ENCODE results near the gene SLC36A4.

The SLC36A4 gene

DNA sequence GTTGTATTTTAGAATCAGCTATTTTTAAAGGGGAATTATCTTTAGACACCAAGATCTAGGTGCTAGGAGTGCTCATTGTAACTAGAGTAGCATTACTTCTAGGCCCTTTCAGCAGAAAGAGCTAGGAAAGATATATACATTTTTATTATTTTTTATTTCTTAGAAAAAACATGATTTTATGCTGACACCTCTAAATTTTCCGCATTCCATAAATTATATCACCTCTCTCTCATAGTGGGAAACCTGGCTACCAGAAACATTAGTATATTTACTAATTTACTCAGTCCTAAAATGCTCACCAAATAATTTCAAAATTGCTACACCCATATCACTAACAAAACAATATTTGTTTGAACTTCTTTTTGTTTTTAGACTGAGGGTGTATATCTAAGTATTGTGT lies 32.1 kb upstream of the SLC36A4 start:
- no peak for DNase-seq (ENCODE audit: low read depth)
- TF ChIP-seq, protein P1, sequence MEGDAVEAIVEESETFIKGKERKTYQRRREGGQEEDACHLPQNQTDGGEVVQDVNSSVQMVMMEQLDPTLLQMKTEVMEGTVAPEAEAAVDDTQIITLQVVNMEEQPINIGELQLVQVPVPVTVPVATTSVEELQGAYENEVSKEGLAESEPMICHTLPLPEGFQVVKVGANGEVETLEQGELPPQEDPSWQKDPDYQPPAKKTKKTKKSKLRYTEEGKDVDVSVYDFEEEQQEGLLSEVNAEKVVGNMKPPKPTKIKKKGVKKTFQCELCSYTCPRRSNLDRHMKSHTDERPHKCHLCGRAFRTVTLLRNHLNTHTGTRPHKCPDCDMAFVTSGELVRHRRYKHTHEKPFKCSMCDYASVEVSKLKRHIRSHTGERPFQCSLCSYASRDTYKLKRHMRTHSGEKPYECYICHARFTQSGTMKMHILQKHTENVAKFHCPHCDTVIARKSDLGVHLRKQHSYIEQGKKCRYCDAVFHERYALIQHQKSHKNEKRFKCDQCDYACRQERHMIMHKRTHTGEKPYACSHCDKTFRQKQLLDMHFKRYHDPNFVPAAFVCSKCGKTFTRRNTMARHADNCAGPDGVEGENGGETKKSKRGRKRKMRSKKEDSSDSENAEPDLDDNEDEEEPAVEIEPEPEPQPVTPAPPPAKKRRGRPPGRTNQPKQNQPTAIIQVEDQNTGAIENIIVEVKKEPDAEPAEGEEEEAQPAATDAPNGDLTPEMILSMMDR (conservative IDR thresholded peaks at IDR 0.05; ENCODE audit: low read depth, low read length): no peak

DNA sequence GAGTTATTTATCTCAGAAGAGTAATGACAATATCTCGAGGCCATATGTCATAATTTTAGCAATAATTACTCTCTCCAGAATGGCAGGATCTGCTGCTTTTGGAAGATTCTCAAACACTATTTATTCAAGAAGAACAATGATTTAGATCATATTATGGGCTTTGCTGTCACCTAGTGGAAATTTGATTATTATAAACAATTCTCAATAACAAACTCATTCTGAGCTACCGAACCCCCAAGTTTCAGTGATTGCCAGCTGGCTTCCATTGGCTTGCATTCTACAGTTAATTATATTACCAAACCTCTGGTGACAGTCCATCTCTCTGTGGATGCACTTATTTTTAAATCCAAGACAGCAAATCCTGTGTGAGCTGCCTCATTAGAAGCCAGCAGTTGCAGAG lies 27.9 kb upstream of the SLC36A4 start:
- peak; percentile 59 for DNase-seq (ENCODE audit: low read depth)
- TF ChIP-seq, protein P1 (conservative IDR thresholded peaks at IDR 0.05; ENCODE audit: low read depth, low read length): peak; percentile 38
- H3K4me3 ChIP-seq (ENCODE audit: low read depth, low read length): no peak overlapping the region

More for the DNA sequence above, 32.1 kb upstream of the SLC36A4 start:
- H3K4me3 ChIP-seq (ENCODE audit: low read depth, low read length): no peak overlapping the region

DNA sequence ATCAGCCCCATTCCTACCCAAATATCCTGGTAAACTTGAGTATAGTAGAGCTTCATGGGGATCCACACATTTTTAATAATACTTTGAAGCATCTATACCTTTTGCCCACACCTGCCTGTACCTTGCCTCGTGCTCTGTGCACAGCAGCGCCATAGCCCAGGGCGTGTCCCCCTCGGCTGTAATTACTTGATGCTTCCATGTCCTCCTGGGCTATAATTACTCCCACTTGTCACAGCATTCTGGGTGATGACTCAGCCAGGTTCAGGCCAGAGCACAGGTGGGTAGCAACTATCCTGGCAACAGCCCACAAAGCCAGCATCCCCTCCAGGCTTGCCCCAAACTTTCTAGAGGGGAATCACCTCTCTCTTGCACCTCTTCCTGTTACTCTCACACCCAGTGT lies 23.7 kb upstream of the SLC36A4 start:
- TF ChIP-seq, protein P1 (conservative IDR thresholded peaks at IDR 0.05; ENCODE audit: low read depth, low read length): no peak
- no peak for DNase-seq (ENCODE audit: low read depth)
- no peak overlapping the region for H3K4me3 ChIP-seq (ENCODE audit: low read depth, low read length)

DNA sequence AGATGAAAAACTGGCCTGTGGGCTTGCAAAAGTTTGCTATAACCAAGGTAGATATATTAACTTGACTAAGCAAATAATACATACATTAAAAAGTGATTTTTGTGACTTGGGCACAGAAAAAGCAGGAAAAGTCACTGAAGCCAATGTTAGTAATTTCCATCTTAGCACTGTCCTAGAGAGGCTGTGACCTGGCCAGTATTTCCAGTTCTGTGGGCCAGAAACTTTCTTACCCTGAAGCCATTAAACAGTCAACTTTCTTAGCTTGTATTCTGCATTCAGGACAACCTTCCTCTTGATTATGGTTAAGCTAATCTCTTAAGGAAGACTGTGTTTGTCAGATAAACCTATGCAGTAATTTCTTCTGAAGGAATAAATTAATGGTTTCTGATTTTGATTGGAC lies 22.3 kb upstream of the SLC36A4 start:
- DNase-seq (ENCODE audit: low read depth): no peak
- no peak overlapping the region for H3K4me3 ChIP-seq (ENCODE audit: low read depth, low read length)
- TF ChIP-seq, protein P1 (conservative IDR thresholded peaks at IDR 0.05; ENCODE audit: low read depth, low read length): no peak

DNA sequence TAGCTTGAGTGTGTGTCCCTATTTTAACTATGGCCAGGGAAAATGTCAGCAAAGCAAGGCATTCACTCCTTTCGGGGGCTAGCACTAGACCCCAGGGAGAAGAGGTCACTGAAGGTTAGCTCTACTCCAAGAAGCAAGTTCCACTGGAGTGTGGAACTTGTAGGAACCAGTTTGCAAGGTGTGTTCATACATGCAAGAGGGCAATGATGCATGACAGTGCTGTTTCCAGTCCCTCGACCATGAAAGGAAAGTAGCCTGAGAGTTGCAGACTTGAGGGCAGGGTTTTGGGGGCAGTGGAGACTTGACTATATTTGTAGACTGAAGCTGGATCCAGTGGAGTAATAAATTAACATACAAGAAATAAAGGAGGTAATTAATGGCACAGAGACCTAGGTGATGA lies 21.6 kb upstream of the SLC36A4 start:
- no peak for DNase-seq (ENCODE audit: low read depth)
- H3K4me3 ChIP-seq (ENCODE audit: low read depth, low read length): no peak overlapping the region
- TF ChIP-seq, protein P1 (conservative IDR thresholded peaks at IDR 0.05; ENCODE audit: low read depth, low read length): no peak

DNA sequence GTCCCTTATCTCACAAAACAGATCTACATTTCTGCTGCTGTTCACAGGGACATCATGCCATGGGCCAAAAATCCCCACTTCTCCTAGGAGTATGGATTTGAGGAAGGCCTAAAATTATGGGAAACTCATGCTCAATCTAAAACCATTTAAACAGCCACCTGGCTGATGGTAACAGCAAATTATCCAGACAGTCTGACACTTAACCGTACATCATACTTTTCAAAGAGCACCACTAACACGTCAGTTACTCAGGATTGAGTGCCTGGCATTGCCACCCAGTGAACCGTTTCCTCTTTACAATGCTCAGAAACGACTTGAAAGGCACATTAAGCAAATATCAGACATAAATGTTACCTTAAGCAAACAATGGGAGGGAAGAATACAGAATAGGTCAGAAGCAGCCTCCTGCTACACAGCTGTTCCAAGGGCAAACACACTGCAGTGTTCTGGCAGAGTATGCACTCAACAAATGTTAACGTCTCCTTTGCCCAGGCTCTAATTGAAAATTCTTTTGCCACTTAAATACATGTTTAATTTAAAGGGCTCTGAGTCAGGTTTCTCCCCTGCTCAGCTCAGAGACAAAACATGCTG lies 18.8 kb upstream of the SLC36A4 start:
- H3K4me3 ChIP-seq (ENCODE audit: low read depth, low read length): no peak overlapping the region
- DNase-seq (ENCODE audit: low read depth): no peak
- TF ChIP-seq, protein P1 (conservative IDR thresholded peaks at IDR 0.05; ENCODE audit: low read depth, low read length): no peak

DNA sequence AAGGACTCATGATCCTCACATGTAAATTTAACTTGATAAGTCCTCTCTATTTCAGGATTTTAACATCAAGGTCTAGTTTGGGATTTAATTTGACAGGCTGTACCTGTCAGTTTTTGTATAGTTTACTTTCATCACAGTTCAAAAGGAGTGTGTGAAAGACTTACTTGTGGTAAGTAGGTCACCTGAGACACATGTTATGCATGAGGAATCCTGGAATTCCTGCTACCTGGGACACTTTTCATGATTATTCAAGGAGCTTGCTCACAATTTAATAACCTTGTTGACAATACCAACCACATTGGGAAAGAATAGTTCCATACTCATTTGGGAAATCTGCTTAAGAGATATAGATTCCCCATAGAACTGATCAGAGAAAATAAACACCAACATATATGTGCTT lies 15.8 kb upstream of the SLC36A4 start:
- no peak for DNase-seq (ENCODE audit: low read depth)
- no peak overlapping the region for H3K4me3 ChIP-seq (ENCODE audit: low read depth, low read length)
- TF ChIP-seq, protein P1 (conservative IDR thresholded peaks at IDR 0.05; ENCODE audit: low read depth, low read length): no peak

Data from choroid plexus epithelial cell (primary cell).